Lower leg skin (tissue), 3 donors: ENCODE results near the gene MDM2.

Experiments
- CTCF ChIP-seq, 3 donors: fragments of 450-650 bp; IDR thresholded peaks; one replicate each; pipeline ENCODE4 v1.5.1; 2016; ENCODE audit warnings: antibody characterized with exemption in 3 of 3, mild to moderate bottlenecking in 3 of 3, moderate library complexity in 2 of 3
- POLR2A ChIP-seq, 2 donors: fragments of 450-650 bp; IDR thresholded peaks; one replicate each; pipeline ENCODE4 v1.6.1; 2016 to 2017; ENCODE audit warnings: antibody characterized with exemption in 2 of 2, mild to moderate bottlenecking in 1 of 2, moderate library complexity in 1 of 2

GRCh38 chr12:68838046-68838886 lies 30.3 kb downstream of the MDM2 start:
- TF ChIP-seq CTCF (IDR thresholded peaks at IDR 0.05): no peak
- no peak for TF ChIP-seq POLR2A (IDR thresholded peaks at IDR 0.05)
